ENCODE results near the gene CDY1. TPM values are rescaled to one million over a fixed set of nuclear protein-coding genes. Genes with fewer than 3 reads are reported as not detected.
"Not testable (repeated sequence)": the region's sequence is repeated elsewhere in the genome, so short reads cannot be mapped to it uniquely, and the experiment has no call there.

The CDY1 gene, protein sequence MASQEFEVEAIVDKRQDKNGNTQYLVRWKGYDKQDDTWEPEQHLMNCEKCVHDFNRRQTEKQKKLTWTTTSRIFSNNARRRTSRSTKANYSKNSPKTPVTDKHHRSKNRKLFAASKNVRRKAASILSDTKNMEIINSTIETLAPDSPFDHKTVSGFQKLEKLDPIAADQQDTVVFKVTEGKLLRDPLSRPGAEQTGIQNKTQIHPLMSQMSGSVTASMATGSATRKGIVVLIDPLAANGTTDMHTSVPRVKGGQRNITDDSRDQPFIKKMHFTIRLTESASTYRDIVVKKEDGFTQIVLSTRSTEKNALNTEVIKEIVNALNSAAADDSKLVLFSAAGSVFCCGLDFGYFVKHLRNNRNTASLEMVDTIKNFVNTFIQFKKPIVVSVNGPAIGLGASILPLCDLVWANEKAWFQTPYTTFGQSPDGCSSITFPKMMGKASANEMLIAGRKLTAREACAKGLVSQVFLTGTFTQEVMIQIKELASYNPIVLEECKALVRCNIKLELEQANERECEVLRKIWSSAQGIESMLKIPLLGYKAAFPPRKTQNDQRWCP
- not detected for total RNA-seq

DNA sequence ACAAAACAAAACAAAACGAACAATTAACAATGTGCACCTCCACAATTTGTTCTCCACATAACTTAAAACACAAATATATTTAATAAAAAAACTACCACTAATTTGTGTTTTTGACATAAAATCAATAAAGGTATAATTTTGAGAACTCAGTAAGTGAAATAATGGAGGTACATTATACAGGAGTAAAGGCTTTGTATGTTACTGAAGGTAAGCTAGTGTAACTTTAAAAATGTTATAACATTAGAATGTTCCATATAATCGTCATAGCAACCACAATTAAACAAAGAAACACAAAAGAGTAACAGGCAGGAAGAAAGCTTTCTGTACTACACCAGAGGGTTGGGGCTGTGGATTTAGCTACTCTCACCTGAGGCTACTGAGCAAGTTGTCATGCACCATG is at the start of gene CDY1:
Gene CDY1 (plus strand): TSS at position 301 of the 400 bp plus-strand sequence. CDS start 326 bp downstream, outside the sequence.
- H3K27me3 Mint-ChIP-seq; H3K4me1 Mint-ChIP-seq; H3K27ac Mint-ChIP-seq; H3K4me3 Mint-ChIP-seq; DNase-seq; POLR2A ChIA-PET; H3K9me3 Mint-ChIP-seq; ATAC-seq (ENCODE audit: low read depth); H3K36me3 Mint-ChIP-seq: not testable (repeated sequence)

DNA sequence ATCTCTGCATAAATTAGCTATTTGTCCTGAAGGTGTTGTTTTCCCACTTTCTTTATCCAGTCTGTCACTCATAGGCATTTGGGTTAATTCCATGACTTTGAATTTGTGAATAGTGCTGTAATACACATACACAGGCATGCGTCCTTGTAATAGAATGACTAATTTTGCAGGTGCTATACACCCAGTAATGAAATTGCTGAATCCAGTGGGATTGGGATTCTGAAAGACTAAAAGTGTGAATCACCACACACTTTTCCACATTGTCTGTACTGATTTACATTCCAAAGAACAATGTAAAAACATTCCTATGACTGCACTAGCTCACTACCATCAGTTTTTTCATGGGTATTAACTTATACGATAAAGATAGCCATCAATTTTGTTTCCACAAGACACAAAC is 28.6 kb upstream of the CDY1 start:
- H3K36me3 Mint-ChIP-seq; H3K4me1 Mint-ChIP-seq; DNase-seq; POLR2A ChIA-PET; H3K9me3 Mint-ChIP-seq; H3K27ac Mint-ChIP-seq; H3K27me3 Mint-ChIP-seq; H3K4me3 Mint-ChIP-seq; ATAC-seq (ENCODE audit: low read depth): not testable (repeated sequence)

DNA sequence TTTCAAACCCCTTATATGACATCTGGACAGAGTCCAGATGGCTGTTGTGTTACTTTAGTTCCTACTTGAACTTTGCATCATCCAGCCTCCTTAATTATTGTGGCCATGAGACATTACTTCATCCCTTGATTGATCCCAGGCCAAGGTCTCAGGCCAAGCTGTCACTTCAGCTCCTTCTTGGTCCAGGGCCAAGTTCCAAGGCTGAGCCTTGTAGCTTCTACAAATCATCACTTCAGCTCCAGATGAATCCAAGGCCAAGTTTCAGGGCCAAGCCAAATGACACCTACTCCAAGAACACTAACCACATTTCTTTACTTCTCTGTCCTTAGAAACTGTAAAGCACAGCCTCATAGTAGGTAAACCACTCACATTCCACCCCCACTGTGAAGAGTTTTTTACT is 1.7 kb upstream of the CDY1 start:
- DNase-seq; H3K27ac Mint-ChIP-seq; H3K9me3 Mint-ChIP-seq; H3K4me1 Mint-ChIP-seq; POLR2A ChIA-PET; ATAC-seq (ENCODE audit: low read depth); H3K36me3 Mint-ChIP-seq; H3K27me3 Mint-ChIP-seq; H3K4me3 Mint-ChIP-seq: not testable (repeated sequence)

DNA sequence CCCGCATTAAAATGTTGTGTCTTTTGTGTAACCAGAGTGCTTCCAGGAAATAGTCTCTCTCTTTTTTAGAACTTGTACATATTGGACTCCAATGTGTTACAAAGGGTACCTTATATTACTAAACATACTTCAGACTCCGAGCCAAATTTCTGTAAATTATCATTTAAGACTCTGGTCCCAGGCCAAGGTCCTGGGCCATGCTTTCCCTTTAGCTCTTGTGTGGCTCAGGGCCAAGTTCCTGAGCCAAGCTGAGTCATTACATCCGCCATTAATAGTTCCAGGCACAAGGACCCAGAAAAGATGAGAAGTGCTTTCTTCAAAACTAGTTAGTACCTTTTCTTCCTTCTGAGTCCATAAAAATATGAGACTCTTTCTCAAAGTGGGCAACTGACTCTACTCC is 4.6 kb downstream of the CDY1 start:
- H3K27ac Mint-ChIP-seq; POLR2A ChIA-PET; DNase-seq; ATAC-seq (ENCODE audit: low read depth); H3K27me3 Mint-ChIP-seq; H3K9me3 Mint-ChIP-seq; H3K36me3 Mint-ChIP-seq; H3K4me3 Mint-ChIP-seq; H3K4me1 Mint-ChIP-seq: not testable (repeated sequence)

DNA sequence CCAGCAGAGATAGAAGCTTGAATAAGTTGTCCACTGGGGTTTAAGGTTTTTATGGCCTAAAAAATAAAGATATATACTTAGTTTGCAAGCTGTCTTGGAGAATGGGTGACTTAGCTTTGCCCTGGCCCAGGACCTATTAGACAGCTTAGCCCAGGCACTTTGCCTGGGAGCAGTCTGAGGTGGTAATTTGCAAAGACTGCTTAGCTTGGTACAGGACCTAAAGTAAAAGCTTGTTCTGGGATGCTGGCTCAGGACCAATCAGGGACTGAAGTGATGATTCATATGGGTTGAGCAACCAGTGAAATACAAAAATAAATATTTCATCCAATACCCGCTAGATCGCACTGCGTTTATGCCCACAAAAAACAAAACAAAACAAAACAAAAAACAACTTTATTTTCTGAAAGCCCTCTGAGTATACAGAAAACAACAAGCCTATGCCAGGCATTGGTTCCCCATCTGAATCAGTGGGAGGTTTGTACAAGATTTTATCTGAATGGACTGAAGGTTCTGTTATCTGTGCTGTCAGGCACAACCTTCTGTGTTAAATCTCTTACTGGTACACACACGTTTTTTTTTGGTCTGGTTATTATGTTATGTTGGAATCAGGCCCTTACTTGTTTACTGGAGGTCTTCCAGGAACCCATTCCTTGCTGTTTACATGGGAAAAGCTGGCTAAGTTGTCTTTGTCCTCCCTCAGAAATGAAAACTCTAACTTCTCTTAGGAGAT is 8.6 kb downstream of the CDY1 start:
- H3K9me3 Mint-ChIP-seq; POLR2A ChIA-PET; ATAC-seq (ENCODE audit: low read depth); H3K4me1 Mint-ChIP-seq; H3K27me3 Mint-ChIP-seq; DNase-seq; H3K4me3 Mint-ChIP-seq; H3K36me3 Mint-ChIP-seq; H3K27ac Mint-ChIP-seq: not testable (repeated sequence)

DNA sequence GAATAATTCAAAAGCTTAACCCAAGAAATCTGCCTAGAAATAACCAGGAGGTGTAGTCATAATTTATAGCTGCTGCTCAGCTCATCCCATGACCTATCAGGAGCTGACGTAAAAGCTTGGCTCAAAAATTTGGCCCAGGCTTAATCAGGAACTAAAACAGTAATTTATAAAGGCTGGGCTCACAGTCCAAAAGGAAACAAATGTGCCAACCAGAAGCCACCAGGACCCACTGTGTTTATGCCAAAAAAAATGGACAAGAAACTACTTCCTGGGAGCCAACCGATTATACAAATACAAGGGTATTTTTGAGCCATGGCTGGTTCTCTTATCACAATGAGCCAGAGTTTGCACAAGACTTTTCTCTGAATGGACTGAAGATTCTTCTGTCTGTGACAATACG is 17.9 kb downstream of the CDY1 start:
- ATAC-seq (ENCODE audit: low read depth); H3K27me3 Mint-ChIP-seq; H3K9me3 Mint-ChIP-seq; DNase-seq; POLR2A ChIA-PET; H3K4me1 Mint-ChIP-seq; H3K27ac Mint-ChIP-seq; H3K36me3 Mint-ChIP-seq; H3K4me3 Mint-ChIP-seq: not testable (repeated sequence)

DNA sequence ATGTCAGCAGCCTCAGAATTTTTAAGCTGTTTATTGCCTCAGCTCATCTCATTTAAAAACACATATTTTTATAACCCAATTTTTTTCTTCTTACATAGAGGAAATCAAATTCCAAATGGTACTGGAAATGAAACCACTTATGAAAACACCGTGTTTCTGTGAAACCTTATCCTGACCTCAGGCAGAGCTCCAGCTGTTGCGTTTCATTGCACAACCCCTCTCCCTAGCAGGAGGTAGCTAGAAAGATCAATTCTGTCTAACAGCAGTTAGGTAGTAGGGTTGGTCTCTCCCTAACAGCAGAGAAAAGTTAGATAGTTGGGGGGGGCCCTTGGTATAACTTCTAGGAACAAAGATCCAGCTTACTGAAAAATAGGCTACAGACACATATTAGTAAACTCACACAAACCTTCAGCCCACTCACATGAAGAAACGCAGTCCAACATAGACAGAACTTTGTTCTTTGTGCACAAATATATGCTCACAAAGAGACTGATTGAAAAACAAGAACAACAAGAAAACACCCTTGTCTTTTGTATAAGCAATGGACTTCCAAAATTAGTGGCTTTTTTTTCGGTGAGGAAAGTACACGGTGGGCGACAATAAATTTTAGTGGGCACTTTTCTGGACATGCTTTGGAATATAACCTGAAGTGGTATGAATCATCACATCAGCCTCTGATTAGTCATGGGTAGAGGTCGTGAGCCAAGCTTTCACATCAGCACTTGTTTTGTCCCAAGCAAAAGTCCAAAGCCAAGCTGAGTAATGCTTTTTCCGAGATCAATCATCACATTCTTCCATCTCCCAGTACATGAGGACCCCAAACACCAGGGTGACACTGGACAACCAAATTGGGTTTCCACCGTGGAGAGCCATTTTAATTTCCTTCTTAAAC is 21.4 kb downstream of the CDY1 start:
- POLR2A ChIA-PET; H3K27me3 Mint-ChIP-seq; ATAC-seq (ENCODE audit: low read depth); H3K4me1 Mint-ChIP-seq; H3K9me3 Mint-ChIP-seq; H3K4me3 Mint-ChIP-seq; H3K36me3 Mint-ChIP-seq; H3K27ac Mint-ChIP-seq; DNase-seq: not testable (repeated sequence)

Measured in activated naive CD8-positive, alpha-beta T cell treated with anti-CD3 and anti-CD28 coated beads, Interleukin-2, amount 10 ng/mL, durations not matched to agents 7 days and 5 days (primary cell).